Activated CD8-positive, alpha-beta memory T cell treated with anti-CD3 and anti-CD28 coated beads for 24 hours (primary cell): ENCODE data around the gene HMCN1.

ENCODE experiments used
- DNase-seq: peaks from one replicate; pipeline ENCODE4 v3.0.0-alpha.2; 2020

HMCN1 gene

DNA sequence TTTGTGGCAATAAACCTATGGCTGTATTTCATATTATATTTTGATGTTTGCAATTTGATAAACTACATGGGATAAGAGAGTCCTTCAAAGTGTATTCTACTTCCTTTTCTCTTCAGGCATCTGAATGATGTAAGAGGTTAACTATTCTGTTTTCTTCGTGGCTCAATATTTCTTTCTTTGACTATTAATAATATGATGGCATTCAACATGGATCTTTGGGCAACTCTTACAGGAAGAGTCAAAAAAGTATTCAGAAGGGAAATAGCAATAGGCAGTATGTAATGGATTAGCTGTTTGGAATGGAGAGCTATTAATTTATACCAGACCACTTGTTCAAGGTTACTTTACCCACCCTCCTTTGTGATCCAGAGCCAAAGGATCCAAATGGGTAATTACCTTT, 74.4 kb downstream of the HMCN1 start:
- no peak for DNase-seq

- no peak for DNase-seq
These were observed 77.0 kb downstream of the HMCN1 start for GRCh38 chr1:185811073-185811709.

DNA sequence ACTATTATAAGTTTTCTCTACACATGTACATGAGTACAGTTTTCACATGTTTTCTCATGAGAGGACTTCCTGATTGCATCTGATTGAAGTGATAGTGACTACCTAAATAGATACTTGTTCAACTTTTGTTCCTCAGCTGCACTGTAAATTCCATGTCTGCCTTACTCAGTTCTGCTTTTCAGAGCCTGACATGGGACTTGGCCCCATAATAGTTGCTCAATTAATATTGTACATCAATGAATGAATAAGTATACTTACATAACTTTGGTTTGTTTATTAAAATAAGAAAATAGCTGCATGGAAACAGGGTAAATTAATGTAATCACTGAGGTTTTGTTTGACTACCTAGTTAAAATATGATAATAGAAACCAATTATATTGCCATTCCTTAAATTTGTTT, 78.7 kb downstream of the HMCN1 start:
- DNase-seq = no peak

- no peak for DNase-seq
These were observed 79.3 kb downstream of the HMCN1 start for GRCh38 chr1:185813401-185813979.

GRCh38 chr1:185816460-185816859, 82.3 kb downstream of the HMCN1 start:
- DNase-seq = no peak

GRCh38 chr1:185819798-185820197, 85.6 kb downstream of the HMCN1 start:
- no peak for DNase-seq

- no peak for DNase-seq
These were observed 87.6 kb downstream of the HMCN1 start for GRCh38 chr1:185821612-185822385.

DNA sequence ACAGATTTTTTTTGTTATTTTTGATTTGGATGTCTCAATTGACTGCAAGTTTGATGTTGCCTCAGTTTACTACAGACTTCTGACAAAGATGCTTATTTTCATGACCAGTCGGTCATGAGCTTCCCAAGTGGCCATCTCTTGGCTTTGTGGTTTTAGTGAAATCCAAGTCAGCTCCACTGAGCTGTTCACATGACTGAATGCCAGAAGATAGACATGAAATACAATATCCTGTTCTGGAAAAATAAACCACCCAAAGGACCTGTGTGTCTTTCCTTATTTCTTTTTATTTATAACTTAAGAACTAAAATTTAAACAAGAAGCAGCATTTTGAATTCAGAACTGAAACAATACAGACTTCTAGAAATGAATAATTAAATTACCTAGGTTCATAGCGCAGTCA, 89.3 kb downstream of the HMCN1 start:
- DNase-seq = no peak

- DNase-seq = no peak
These were observed 89.9 kb downstream of the HMCN1 start for GRCh38 chr1:185824106-185824505.

GRCh38 chr1:185825556-185825955, 91.4 kb downstream of the HMCN1 start:
- DNase-seq = no peak

DNA sequence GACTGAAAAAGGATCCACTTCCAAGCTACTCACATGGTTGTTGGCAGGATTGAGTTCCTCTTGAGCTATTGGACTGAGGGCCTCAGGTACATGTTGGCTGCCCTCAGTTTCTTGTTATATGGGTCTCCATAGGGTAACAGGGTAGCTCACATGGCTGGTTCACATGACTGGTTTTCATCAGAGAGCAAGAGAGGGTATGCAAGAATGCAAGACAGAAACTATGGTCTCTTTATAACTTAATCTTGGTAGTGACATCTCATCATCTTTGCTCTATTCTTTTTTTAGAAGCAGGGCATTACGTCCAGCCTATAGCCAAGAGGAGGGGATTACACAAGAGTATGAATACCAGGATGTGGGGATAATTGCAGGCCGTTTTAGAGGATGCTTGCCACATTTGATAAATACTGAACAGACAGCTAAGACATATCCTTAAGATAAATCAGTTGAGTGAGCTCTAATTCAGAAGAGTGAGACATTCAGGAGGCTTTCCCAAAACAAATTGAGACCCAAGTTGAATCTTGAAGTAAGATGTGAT, 100.2 kb downstream of the HMCN1 start:
- no peak for DNase-seq

GRCh38 chr1:185835191-185835590, 101.0 kb downstream of the HMCN1 start:
- no peak for DNase-seq

DNA sequence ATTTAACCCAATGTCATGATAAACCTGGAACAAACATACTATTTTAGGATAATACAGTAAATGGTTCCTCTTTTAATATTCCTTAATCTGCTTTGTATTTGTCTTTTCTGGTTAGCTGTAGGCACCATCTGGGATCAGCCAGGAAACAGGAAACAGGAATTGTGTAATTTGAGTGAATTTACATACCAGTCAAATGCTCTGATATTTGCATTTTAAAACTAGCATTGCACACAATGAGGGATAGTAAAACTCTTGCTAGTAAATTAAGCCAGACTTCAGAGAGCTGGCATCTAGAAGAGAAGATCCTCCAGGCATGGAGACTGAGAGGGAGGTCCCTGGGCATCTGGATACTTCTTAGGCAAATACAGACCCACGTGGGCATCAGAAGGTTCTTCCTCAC, 103.5 kb downstream of the HMCN1 start:
- DNase-seq = no peak

DNA sequence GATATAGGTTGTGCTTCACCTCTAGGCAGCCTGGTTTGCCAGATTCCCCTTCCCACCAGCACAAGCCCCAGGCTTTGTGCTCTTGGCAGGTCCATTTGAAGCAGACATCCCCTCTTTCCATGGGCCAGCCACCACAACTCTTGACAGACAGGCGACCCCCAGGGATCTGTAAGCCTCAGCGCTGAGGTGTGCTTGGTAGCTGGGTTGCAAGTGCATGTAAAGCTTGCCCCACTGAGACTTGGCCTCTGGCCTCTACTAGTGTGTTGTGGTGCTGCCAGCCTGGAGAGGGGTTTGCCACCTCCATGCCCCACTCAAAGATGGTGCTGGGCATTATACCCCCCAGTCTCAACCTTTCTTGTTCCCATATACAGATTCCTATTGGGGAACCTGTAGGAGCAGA, 103.9 kb downstream of the HMCN1 start:
- DNase-seq = no peak

GRCh38 chr1:185840880-185841279, 106.7 kb downstream of the HMCN1 start:
- DNase-seq = no peak

GRCh38 chr1:185843297-185843869, 109.2 kb downstream of the HMCN1 start:
- DNase-seq = no peak

GRCh38 chr1:185843986-185844385, 109.8 kb downstream of the HMCN1 start:
- DNase-seq = no peak

DNA sequence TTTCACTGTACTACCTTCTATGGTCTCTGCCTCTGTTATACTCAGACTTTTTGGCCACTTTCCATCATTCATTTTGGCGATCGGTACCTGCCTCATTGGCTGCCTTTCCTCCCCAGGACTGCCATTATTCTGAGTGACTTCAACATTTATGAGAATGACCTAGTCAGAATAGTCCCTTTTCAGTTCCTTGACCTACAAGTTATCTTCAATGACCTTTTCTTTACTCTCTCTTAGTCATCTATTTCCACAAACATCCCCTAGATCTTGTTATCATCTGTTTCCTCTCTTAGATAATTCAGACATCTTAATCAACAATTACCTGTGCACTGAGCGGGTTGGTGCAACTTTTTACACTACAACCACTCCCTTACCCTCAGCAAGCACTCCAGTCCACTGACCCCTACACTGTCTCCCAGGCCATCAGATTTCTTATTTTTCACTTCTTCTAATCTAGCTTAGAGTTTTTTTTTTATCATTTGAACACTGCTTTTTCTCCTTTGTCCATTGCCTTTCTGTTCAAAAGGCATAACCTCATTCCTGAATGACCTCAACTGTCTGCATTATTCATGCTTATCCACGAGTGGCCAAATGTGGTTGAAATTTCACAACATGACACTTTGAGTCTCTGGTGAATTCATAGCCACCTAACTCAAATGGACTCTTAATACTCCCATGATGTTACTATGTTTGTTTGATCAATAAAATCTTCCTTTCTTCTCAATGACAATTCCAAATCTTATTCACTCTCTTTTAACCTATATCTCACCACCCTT, 112.7 kb downstream of the HMCN1 start:
- no peak for DNase-seq

- DNase-seq = no peak
These were observed 114.8 kb downstream of the HMCN1 start for GRCh38 chr1:185849014-185849413.

DNA sequence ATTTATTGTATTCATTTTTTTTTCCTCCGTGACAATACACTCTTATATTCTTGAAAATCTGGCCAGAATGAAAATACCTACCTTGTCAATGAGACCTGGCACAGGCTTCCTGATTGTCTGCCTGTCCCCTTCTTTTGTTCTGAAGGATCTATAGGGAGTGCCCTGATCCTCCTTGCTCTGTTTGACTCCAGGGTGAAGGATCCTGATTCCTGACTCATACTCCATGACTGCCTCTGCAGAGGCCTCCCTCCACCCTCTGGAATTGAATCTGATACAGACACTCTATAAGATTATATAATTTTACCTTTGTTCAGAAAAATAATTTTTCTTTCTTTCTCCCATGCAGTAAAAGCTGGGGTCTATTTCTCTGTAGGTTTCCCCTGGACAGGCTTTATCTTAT, 116.2 kb downstream of the HMCN1 start:
- DNase-seq = no peak

- no peak for DNase-seq
These were observed 119.5 kb downstream of the HMCN1 start for GRCh38 chr1:185853739-185854138.

DNA sequence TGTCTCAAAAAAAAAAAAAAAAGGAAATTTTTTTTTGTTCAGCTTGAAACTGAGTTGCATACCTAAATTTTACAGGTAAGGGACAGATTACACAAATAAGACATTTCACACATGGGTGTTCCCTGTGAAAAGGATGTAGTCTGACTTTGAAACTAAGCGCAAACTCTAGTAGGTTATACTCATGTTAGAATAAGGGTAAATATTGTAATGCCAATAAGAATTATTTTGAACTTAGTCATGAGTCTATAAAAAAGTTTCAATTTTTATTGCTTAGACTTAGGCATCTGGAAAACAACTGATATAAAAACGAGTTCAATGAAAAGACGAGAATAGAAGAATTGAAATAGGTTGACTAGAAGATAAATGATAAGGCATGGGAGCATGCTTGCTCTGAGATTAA, 122.3 kb downstream of the HMCN1 start:
- no peak for DNase-seq

- DNase-seq = no peak
These were observed 123.3 kb downstream of the HMCN1 start for GRCh38 chr1:185857442-185857841.
